GM15510 (cell line): ENCODE results near the gene PCBP3.

Experiments used
- POLR2A ChIP-seq: IDR thresholded peaks from 3 replicates; pipeline ENCODE4 v1.6.1; 2011; ENCODE audit warnings: borderline replicate concordance; ENCODE audit not compliant: insufficient read length; ENCODE audit errors: extremely low read depth

PCBP3 gene

DNA sequence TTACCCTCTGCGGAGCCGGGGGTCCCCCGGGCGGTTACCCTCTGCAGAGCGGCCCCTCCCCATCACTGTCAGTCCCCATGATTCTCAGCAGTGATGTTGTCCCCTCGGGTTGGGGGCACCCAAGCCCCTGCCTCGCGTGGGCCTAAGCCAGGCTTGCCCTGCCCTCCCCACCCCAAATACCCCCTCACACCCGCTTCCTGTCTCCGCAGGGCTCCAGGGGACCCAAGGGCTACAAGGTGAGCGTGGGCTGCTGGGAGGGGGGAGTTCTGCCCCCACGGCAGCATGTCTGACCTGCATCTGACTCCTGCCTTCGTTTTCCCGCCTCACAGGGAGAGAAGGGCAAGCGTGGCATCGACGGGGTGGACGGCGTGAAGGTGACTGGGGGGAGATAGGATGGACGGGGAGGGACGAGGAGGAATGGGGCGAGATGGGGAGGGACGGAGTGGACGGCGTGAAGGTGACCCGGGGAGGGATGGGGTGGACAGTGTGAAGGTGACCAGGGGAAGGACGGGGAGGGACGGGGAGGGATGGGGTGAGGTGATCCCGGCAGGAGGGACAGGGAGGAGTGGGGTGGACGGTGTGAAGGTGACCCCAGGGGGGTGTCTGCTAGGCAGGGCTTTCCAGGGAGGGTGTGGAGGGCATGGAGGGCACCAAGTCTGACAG lies 346.7 kb downstream of the PCBP3 start:
- no peak for TF ChIP-seq POLR2A

DNA sequence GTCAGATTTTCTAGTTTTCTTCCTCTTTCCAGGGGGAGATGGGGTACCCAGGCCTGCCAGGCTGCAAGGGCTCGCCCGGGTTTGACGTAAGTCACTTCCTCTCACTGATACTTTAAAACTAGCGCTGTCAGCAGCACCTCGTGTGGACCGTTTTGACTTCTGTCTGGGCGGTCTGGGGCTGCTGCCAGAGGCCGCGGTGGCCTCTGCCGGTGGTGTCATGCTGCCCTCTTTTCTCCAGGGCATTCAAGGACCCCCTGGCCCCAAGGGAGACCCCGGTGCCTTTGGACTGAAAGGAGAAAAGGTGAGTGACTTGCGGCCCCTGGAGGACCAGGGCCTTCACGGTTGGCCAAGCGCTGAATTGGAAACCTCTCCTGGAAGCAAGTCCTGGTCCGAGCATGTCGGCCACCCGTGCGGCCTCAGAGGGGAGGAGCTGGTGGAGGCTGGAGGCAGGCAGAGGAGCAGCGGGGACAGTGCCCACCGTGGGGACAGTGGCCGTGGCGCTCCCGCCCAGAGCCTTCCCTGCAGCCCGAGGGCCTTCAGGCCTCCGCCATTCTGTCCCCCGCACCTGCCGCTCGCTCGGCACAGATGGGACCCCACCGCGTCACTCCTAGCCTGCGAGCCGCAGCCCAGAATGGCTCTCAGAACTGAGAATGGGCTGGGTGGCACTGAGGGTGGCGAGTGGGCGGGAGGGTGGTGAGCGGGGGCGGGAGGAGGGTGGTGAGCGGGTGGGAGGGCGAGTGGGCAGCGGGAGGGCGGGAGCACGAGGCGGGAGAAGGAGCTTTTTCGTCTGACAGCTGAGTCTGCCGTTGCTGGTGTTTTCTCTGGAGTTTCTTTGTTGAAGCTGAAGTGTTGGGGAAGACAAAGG lies 347.4 kb downstream of the PCBP3 start:
- no peak for TF ChIP-seq POLR2A

DNA sequence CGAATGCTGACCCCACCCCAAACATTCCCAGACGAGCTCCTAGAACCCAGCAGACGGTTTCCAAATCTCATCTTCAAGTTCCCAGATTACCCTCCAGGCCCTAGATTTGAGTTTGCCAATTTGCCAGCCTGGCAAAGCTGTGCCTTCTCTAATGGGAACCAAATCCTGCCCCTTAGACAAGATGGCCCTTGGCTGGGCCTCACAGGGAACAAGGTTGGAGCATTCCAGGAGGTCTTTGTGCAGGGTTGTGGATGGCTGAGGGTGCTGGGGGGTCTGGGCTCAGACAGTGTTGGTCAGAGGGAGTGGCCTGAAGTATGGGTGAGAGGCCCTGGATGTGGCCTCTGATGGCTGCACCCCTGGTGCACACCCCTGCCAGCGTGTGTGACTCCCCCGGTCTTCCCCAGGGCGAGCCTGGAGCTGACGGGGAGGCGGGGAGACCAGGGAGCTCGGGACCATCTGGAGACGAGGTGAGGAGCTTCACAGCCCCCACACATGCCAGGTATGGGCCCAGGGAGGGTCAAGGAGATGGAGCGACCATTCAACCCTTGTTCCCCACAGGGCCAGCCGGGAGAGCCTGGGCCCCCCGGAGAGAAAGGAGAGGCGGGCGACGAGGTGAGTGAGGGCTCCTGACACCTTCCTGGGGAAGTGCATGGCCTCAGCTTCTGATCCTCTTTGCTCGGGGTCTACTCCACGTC lies 348.2 kb downstream of the PCBP3 start:
- TF ChIP-seq POLR2A, result no peak
